Neural cell (in vitro differentiated cells): ENCODE data around the gene SDCCAG8. TPM values are rescaled to one million over a fixed set of nuclear protein-coding genes. Genes with fewer than 3 reads are reported as not detected.

Experiments used
- H2AFZ ChIP-seq: fragments of 200-600, 300-800 bp; sonication (generic), shearing (Covaris generic); 2 replicates; pipeline ENCODE4 v1.6.0; 2014; ENCODE audit warnings: low read depth, mild to moderate bottlenecking, antibody characterized with exemption, low read length, moderate library complexity
- H3F3A ChIP-seq: fragments of 200-600 bp; shearing (Covaris generic); 2 replicates; pipeline ENCODE4 v1.6.1; 2016; ENCODE audit warnings: mild to moderate bottlenecking, moderate library complexity, mixed read lengths, antibody characterized with exemption, low read length; ENCODE audit not compliant: insufficient read depth, poor library complexity, severe bottlenecking
- H3K27ac ChIP-seq: fragments of 200-600, 300-800 bp; sonication (generic), shearing (Covaris generic); 2 replicates; pipeline ENCODE4 v1.5.1; 2014; ENCODE audit warnings: mild to moderate bottlenecking, low read length, moderate library complexity
- H3K27me3 ChIP-seq: fragments of 300-800, 200-600 bp; sonication (generic), shearing (Covaris generic); 2 replicates; pipeline ENCODE4 v1.6.0; 2014; ENCODE audit warnings: mild to moderate bottlenecking, low read depth, low read length, moderate library complexity; ENCODE audit not compliant: insufficient read depth
- H3K36me3 ChIP-seq: fragments of 300-800, 200-600 bp; sonication (generic), shearing (Covaris generic); 2 replicates; pipeline ENCODE4 v1.5.1; 2014; ENCODE audit warnings: mild to moderate bottlenecking, antibody characterized with exemption, low read length, moderate library complexity; ENCODE audit not compliant: insufficient read depth
- H3K4me2 ChIP-seq: fragments of 300-800, 200-600 bp; sonication (generic), shearing (Covaris generic); 2 replicates; pipeline ENCODE4 v1.6.0; 2014; ENCODE audit warnings: mild to moderate bottlenecking, low read length
- H3K4me3 ChIP-seq: fragments of 300-800, 200-600 bp; sonication (generic), shearing (Covaris generic); 2 replicates; pipeline ENCODE4 v1.5.1; 2014; ENCODE audit warnings: mild to moderate bottlenecking, low read length, moderate library complexity
- H3K79me2 ChIP-seq: fragments of 200-600 bp; shearing (Covaris generic); replicated peaks from 2 replicates; pipeline ENCODE4 v1.6.0; 2014; ENCODE audit warnings: mild to moderate bottlenecking, low read length, moderate library complexity; ENCODE audit not compliant: insufficient read depth
- H3K9ac ChIP-seq: fragments of 300-800, 200-600 bp; sonication (generic), shearing (Covaris generic); 2 replicates; pipeline ENCODE4 v1.6.1; 2016; ENCODE audit warnings: mild to moderate bottlenecking, low read length, mixed read lengths
- H3K9me2 ChIP-seq: fragments of 200-600 bp; shearing (Covaris generic); 2 replicates; pipeline ENCODE4 v1.6.1; 2016; ENCODE audit warnings: mild to moderate bottlenecking, low read length, mixed read lengths; ENCODE audit not compliant: insufficient read depth
- H3K9me3 ChIP-seq: fragments of 200-600, 300-800 bp; sonication (generic), shearing (Covaris generic); 2 replicates; pipeline ENCODE4 v1.6.1; 2016; ENCODE audit warnings: mild to moderate bottlenecking, mixed run types, low read length, moderate library complexity, mixed read lengths
- H4K20me1 ChIP-seq: fragments of 200-600 bp; shearing (Covaris generic); 2 replicates; pipeline ENCODE4 v1.6.1; 2016; ENCODE audit warnings: mild to moderate bottlenecking, mixed run types; ENCODE audit not compliant: insufficient read depth
- EP300 ChIP-seq: fragments of 450-650 bp; conservative IDR thresholded peaks from 2 replicates; pipeline ENCODE4 v1.6.1; 2014; ENCODE audit warnings: antibody characterized with exemption, mild to moderate bottlenecking, moderate library complexity; ENCODE audit not compliant: poor library complexity, severe bottlenecking
- EZH2 ChIP-seq: fragments of 200-600, 300-800 bp; shearing (Covaris generic), sonication (generic); IDR thresholded peaks from 2 replicates; pipeline ENCODE4 v1.6.1; 2014; ENCODE audit warnings: antibody characterized with exemption, low read length, borderline replicate concordance, mild to moderate bottlenecking; ENCODE audit not compliant: insufficient read depth, poor library complexity, severe bottlenecking
- MXI1 ChIP-seq: fragments of 450-650 bp; conservative IDR thresholded peaks from 2 replicates; pipeline ENCODE4 v1.6.1; 2014; ENCODE audit warnings: antibody characterized with exemption, mild to moderate bottlenecking; ENCODE audit not compliant: poor library complexity, severe bottlenecking
- POLR2AphosphoS5 ChIP-seq: IDR thresholded peaks from 2 replicates; pipeline ENCODE4 v1.6.1; 2012
- RAD21 ChIP-seq: fragments of 450-650 bp; conservative IDR thresholded peaks from 2 replicates; pipeline ENCODE4 v1.6.1; 2014; ENCODE audit warnings: antibody characterized with exemption, mild to moderate bottlenecking, moderate library complexity
- SMC3 ChIP-seq: fragments of 450-650 bp; conservative IDR thresholded peaks from 2 replicates; pipeline ENCODE4 v1.6.1; 2014; ENCODE audit warnings: antibody characterized with exemption, mild to moderate bottlenecking, moderate library complexity; ENCODE audit not compliant: poor library complexity
- TAF1 ChIP-seq: IDR thresholded peaks from 2 replicates; pipeline ENCODE4 v1.6.1; 2012; ENCODE audit warnings: low read depth
- polyA plus RNA-seq: library from polyadenylated mRNA; depleted of rRNA; stranded (reverse); fragments of >200 nt; gene quantifications from 2 replicates; pipeline ENCODE4 v1.2.3, GENCODE V29; 2014
- TF ChIP-seq, protein P1 (sequence below): IDR thresholded peaks from 2 replicates; pipeline ENCODE4 v1.6.1; 2012; ENCODE audit warnings: borderline replicate concordance
- TF ChIP-seq, protein P2 (sequence below): fragments of 450-650 bp; IDR thresholded peaks from 2 replicates; pipeline ENCODE4 v1.5.1; 2014; ENCODE audit warnings: antibody characterized with exemption, mild to moderate bottlenecking, moderate library complexity; ENCODE audit not compliant: poor library complexity, severe bottlenecking

The SDCCAG8 gene
- polyA plus RNA-seq, 1 donor from 2014 or later, result 32.2 TPM

DNA sequence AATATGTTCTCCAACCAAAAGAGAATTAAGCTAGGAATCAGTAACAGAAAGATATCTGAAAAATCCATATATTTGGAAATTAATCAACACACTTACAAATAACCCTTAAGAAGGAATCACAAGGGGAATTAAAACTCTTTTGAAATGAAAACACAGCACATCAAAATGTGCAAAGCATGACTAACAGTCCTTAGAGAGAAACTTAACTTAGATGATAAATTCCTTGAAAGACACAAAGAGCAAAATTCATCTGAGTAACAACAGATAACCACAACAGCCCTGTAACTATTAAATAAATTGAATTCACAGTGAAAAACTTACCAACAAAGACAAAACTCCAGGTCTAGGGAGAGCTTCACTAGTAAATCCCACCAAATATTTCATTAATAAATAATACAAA is 283.8 kb downstream of the SDCCAG8 start:
- Histone ChIP-seq H3K4me2 (no peak overlapping the region), H2AFZ (no peak overlapping the region), H3K27me3 (no peaks in the 10 kb centered on the region), H3K27ac (no peak overlapping the region), H3F3A (no peaks in the 10 kb centered on the region), H3K36me3 (peaks cover 6% of the 10 kb centered on the region), H3K9me3 (no peaks in the 10 kb centered on the region), H3K9me2 (no peaks in the 10 kb centered on the region), H3K9ac (no peak overlapping the region), H3K79me2 (no peaks in the 10 kb centered on the region), H3K4me3 (no peak overlapping the region), H4K20me1 (no peaks in the 10 kb centered on the region)
- no peak for TF ChIP-seq EZH2
- TF ChIP-seq MXI1, result no peak
- no peak for TF ChIP-seq POLR2AphosphoS5
- TF ChIP-seq RAD21, result no peak
- TF ChIP-seq, protein P1, sequence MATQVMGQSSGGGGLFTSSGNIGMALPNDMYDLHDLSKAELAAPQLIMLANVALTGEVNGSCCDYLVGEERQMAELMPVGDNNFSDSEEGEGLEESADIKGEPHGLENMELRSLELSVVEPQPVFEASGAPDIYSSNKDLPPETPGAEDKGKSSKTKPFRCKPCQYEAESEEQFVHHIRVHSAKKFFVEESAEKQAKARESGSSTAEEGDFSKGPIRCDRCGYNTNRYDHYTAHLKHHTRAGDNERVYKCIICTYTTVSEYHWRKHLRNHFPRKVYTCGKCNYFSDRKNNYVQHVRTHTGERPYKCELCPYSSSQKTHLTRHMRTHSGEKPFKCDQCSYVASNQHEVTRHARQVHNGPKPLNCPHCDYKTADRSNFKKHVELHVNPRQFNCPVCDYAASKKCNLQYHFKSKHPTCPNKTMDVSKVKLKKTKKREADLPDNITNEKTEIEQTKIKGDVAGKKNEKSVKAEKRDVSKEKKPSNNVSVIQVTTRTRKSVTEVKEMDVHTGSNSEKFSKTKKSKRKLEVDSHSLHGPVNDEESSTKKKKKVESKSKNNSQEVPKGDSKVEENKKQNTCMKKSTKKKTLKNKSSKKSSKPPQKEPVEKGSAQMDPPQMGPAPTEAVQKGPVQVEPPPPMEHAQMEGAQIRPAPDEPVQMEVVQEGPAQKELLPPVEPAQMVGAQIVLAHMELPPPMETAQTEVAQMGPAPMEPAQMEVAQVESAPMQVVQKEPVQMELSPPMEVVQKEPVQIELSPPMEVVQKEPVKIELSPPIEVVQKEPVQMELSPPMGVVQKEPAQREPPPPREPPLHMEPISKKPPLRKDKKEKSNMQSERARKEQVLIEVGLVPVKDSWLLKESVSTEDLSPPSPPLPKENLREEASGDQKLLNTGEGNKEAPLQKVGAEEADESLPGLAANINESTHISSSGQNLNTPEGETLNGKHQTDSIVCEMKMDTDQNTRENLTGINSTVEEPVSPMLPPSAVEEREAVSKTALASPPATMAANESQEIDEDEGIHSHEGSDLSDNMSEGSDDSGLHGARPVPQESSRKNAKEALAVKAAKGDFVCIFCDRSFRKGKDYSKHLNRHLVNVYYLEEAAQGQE, result no peak
- no peak for TF ChIP-seq SMC3
- TF ChIP-seq TAF1, result no peak
- TF ChIP-seq, protein P2, sequence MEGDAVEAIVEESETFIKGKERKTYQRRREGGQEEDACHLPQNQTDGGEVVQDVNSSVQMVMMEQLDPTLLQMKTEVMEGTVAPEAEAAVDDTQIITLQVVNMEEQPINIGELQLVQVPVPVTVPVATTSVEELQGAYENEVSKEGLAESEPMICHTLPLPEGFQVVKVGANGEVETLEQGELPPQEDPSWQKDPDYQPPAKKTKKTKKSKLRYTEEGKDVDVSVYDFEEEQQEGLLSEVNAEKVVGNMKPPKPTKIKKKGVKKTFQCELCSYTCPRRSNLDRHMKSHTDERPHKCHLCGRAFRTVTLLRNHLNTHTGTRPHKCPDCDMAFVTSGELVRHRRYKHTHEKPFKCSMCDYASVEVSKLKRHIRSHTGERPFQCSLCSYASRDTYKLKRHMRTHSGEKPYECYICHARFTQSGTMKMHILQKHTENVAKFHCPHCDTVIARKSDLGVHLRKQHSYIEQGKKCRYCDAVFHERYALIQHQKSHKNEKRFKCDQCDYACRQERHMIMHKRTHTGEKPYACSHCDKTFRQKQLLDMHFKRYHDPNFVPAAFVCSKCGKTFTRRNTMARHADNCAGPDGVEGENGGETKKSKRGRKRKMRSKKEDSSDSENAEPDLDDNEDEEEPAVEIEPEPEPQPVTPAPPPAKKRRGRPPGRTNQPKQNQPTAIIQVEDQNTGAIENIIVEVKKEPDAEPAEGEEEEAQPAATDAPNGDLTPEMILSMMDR, result no peak
- no peak for TF ChIP-seq EP300

DNA sequence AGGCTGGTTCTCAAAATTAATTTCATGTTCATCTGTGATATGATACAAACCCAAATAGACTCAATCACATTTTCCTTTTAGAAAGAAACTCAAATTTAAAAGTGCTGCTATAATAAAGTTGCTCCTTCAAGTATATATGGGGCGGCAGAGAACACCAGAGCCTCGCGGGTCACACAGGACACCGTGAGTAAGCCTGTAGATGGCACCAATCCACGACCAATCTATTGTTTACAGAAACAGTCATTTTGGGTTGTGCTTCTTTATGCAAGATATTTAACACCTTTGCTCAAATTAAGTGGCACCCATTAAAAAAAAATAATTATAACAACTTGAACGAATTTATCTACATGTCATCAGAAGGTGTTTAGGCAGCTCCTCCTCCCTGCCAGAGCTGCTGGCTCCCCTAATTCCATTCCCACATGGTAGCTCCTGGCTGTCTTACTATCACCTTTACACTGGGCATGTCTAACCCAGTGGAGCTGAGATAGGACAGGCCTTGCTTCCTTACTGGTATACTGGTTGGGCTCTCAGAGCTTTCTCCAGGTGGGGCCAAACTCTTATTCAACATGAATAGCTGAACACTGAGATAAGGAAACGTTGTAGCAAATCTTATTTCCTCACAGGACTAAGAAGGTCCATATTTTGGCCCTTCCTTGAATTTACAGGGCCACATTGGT is 287.0 kb downstream of the SDCCAG8 start:
- no peak for TF ChIP-seq MXI1
- no peak for TF ChIP-seq EP300
- TF ChIP-seq POLR2AphosphoS5, result no peak
- TF ChIP-seq, protein P1, result no peak
- TF ChIP-seq EZH2, result no peak
- TF ChIP-seq SMC3, result no peak
- TF ChIP-seq RAD21, result no peak
- TF ChIP-seq, protein P2, result no peak
- TF ChIP-seq TAF1, result no peak

More for the DNA sequence above, 287.0 kb downstream of the SDCCAG8 start:
- H4K20me1 ChIP-seq, result no peaks in the 10 kb centered on the region
- no peaks in the 10 kb centered on the region for H3K9me2 ChIP-seq
- no peaks in the 10 kb centered on the region for H3K9me3 ChIP-seq
- peaks cover 6% of the 10 kb centered on the region for H3K36me3 ChIP-seq
- H3K27ac ChIP-seq, result no peak overlapping the region
- H3K4me2 ChIP-seq, result no peak overlapping the region
- H3K4me3 ChIP-seq, result no peak overlapping the region
- no peaks in the 10 kb centered on the region for H3K79me2 ChIP-seq
- no peaks in the 10 kb centered on the region for H3F3A ChIP-seq
- H3K27me3 ChIP-seq, result no peaks in the 10 kb centered on the region
- H3K9ac ChIP-seq, result no peak overlapping the region
- H2AFZ ChIP-seq, result no peak overlapping the region
